NT2/D1 (cell line): Measurements from ENCODE around the gene PTPN20.

Experiments used
- YY1 ChIP-seq: IDR thresholded peaks from 2 replicates; pipeline ENCODE4 v1.6.1; 2011; ENCODE audit not compliant: insufficient read length, insufficient read depth
- ZNF274 ChIP-seq: IDR thresholded peaks from 2 replicates; pipeline ENCODE4 v1.6.1; 2011; ENCODE audit warnings: mild to moderate bottlenecking, low read depth, low read length

DNA sequence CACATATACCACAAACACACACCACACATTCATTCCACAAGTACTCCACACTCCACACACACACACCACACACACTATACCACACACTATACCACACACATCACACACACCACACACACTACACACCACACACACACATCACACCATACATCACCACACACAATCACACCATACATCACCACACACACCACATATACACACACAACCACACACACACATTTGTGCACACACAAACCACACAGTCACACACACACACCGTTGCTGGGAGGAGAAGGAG lies 112.8 kb downstream of the PTPN20 start:
- TF ChIP-seq ZNF274 (no peak), YY1 (no peak)
